ENCODE results near the gene SLC29A1.

The SLC29A1 gene

DNA sequence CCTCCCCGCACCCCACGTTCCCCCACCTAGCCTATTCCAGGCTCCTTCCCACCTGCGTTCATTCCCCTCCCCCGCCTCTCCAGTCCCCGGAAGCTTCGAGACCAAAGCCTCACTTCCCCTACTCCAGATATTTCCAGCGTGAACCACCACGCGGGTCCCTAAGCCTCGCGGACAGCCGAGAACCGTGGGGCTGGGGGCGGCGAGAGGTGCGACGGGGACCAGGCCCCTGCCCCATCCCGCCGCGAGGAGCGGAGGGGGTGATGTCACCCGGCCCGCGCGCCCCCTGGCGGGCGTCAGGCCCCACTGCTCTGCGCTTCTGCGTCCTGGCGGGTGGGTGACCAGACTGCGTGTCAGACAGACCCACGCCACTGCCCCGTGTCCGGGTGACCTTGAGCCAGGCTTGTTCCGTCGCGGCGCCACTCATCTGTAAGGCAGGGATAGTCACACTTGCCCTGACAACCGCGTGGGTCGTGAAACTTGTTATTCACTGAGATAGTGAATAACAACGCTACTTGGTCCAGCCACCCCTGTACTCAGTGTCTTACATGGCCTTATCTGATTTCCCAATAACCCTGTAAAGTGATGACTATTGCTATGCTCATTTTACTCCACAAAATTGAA is 14.5 kb downstream of the SLC29A1 start:
- DNase-seq, result peak; percentile 61

DNA sequence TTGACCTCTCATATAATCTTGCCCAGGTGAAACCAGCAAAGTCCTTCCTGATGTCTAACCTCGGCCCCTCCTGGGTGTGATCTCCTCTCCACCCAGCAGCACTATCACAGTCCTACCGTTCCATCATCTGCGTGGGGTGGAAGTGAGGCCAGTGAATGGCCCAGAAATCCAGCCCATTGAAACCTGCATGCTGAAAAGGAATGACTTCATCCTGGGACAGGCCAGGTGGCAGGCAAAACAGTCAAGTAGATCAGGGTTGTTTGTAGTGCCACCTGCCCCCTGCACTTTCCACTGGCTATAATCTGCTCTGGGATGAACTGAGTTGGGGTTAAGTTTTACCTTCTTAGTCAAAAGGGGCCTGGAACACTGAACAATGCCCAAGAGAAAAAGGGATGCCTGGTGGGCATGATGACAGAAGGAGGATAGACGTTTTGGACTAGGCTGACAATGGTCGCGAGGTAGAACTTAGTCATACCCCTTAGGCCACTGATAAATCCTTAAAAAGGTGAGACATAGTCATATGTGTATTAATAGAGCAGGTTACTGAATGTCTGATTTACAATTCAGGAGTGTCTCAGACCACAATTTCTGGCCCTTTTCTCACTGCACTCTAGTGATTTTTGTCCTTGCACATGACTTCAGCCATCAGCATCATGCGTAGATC is 15.4 kb downstream of the SLC29A1 start:
- DNase-seq, result no peak

- no peak for DNase-seq
These were observed 19.9 kb downstream of the SLC29A1 start for GRCh38 chr6:44243345-44243744.

GRCh38 chr6:44245391-44245911 is 22.1 kb downstream of the SLC29A1 start:
- DNase-seq, result no peak

DNA sequence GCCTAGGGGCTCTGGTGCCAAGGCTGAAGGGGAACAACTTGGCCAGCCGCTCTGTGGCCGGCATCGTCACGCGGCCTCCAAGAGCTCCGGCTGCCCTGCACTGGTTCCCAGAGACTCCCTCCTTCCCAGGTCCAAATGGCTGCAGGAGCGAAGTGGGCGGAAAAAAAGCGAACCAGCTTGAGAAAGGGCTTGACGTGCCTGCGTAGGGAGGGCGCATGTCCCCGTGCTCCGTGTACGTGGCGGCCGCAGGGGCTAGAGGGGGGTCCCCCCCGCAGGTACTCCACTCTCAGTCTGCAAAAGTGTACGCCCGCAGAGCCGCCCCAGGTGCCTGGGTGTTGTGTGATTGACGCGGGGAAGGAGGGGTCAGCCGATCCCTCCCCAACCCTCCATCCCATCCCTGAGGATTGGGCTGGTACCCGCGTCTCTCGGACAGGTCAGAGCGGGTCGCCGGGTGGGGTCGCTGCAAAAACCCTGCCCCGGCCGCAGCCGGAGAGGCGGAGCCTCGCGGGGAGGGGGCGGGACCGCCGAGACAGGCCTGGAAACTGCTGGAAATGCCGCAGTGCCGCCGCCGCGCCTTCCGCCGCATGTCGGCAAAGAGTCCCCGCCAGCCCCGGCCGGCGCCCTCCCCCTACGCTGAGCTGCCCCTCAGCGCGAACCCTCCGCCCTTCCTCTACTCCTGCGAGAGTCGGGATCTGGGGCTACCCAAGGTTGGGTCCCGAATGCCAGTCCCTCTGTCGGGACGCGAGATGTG is 22.7 kb downstream of the SLC29A1 start:
- peak; percentile 80 for DNase-seq

GRCh38 chr6:44246663-44247337 is 23.4 kb downstream of the SLC29A1 start, which contains the start of gene HSP90AB1:
HSP90AB1 (plus strand) TSS chr6:44247101; CDS start chr6:44248630, 1,529 bp downstream.
- peak; percentile 96 for DNase-seq

- DNase-seq, result peak; percentile 41
These were observed 24.2 kb downstream of the SLC29A1 start for GRCh38 chr6:44247338-44248302.

DNA sequence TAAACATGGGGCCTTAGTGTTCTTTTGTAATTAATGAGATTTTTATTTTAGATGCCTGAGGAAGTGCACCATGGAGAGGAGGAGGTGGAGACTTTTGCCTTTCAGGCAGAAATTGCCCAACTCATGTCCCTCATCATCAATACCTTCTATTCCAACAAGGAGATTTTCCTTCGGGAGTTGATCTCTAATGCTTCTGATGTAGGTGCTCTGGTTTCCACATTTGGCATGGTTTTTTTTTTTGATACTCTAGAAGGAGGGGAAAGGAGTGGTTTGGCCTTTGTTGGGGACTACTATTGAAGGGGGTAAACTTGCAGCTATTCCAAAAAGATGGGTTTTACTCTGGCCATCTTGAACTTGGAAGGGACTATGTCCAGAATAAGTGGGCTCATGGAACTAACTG is 25.2 kb downstream of the SLC29A1 start:
- DNase-seq, result no peak

DNA sequence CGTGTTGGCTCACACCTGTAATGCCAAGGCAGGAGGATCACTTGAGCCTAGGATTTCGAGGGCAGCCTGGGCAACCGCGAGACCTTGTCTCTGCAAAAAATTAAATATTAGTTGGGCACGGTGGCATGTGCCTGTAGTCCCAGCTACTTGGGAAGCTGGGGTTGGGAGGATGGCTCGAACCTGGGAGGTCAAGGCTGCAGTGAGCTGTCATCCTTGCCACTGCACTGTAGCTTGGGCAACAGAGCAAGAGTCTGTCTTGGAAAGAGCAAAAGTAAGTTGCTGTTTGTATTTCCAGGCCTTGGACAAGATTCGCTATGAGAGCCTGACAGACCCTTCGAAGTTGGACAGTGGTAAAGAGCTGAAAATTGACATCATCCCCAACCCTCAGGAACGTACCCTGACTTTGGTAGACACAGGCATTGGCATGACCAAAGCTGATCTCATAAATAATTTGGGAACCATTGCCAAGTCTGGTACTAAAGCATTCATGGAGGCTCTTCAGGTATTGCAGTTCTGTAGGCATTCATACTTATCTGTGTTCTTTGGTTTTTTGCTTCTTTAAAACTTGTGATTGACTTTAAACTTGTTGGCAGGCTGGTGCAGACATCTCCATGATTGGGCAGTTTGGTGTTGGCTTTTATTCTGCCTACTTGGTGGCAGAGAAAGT is 25.8 kb downstream of the SLC29A1 start:
- no peak for DNase-seq

DNA sequence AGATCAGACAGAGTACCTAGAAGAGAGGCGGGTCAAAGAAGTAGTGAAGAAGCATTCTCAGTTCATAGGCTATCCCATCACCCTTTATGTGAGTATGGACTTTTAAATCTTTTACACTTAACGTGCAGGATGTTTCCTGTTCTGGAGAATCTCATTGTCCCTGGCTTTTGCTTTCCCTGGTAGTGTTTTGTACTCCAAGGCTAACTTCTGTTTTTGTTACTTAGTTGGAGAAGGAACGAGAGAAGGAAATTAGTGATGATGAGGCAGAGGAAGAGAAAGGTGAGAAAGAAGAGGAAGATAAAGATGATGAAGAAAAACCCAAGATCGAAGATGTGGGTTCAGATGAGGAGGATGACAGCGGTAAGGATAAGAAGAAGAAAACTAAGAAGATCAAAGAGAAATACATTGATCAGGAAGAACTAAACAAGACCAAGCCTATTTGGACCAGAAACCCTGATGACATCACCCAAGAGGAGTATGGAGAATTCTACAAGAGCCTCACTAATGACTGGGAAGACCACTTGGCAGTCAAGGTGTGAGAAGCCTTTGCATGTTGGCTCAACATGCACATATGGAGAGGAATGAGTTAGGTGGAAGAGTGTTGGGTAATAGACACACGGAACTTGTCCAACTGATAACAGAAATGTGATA is 26.8 kb downstream of the SLC29A1 start:
- no peak for DNase-seq

- DNase-seq, result no peak
These were observed 27.3 kb downstream of the SLC29A1 start for GRCh38 chr6:44250718-44251123.

DNA sequence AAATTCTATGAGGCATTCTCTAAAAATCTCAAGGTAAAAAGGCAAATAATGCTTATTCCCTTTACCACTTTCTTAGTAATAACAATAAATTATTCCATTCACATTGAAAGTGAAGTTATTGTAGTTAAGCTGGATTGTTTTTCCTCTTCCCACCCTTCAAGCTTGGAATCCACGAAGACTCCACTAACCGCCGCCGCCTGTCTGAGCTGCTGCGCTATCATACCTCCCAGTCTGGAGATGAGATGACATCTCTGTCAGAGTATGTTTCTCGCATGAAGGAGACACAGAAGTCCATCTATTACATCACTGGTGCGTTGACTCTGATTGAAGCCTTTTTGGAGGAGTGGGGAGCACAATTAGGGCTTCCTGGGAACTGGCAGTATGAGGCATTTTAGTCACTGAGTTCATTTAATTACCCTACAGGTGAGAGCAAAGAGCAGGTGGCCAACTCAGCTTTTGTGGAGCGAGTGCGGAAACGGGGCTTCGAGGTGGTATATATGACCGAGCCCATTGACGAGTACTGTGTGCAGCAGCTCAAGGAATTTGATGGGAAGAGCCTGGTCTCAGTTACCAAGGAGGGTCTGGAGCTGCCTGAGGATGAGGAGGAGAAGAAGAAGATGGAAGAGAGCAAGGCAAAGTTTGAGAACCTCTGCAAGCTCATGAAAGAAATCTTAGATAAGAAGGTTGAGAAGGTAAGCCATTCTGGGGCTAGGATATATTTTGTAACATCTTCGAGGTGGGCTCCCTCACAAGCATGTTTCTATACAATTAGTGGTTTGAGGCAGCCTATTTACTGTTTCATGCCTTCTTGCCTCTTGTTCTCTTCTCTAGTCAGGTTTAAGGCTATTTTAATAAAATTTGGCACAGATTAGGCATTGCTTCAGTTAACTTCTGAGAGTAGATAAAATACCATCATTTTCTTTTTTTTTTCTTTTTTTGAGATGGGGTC is 28.5 kb downstream of the SLC29A1 start:
- no peak for DNase-seq

DNA sequence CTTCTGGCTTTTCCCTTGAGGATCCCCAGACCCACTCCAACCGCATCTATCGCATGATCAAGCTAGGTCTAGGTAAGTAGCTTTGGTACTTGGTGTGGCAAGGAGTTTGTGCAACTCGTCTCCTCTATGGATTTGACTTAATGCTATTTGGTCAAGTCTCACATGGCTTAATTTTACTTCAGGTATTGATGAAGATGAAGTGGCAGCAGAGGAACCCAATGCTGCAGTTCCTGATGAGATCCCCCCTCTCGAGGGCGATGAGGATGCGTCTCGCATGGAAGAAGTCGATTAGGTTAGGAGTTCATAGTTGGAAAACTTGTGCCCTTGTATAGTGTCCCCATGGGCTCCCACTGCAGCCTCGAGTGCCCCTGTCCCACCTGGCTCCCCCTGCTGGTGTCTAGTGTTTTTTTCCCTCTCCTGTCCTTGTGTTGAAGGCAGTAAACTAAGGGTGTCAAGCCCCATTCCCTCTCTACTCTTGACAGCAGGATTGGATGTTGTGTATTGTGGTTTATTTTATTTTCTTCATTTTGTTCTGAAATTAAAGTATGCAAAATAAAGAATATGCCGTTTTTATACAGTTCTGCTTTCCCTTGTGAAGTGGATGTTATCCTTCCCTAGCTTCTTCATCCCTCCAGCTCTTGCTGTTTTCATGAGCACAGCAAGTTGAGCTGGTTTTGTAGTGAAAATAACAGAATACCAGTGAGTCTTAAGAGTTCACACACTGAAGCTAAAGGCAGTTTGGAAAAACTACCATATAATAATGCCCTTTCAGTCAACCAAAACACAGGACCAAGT is 30.1 kb downstream of the SLC29A1 start:
- DNase-seq, result peak; percentile 25

GRCh38 chr6:44254191-44255104 is 31.1 kb downstream of the SLC29A1 start:
- DNase-seq, result no peak

GRCh38 chr6:44255105-44255808 is 31.9 kb downstream of the SLC29A1 start:
- DNase-seq, result no peak

DNA sequence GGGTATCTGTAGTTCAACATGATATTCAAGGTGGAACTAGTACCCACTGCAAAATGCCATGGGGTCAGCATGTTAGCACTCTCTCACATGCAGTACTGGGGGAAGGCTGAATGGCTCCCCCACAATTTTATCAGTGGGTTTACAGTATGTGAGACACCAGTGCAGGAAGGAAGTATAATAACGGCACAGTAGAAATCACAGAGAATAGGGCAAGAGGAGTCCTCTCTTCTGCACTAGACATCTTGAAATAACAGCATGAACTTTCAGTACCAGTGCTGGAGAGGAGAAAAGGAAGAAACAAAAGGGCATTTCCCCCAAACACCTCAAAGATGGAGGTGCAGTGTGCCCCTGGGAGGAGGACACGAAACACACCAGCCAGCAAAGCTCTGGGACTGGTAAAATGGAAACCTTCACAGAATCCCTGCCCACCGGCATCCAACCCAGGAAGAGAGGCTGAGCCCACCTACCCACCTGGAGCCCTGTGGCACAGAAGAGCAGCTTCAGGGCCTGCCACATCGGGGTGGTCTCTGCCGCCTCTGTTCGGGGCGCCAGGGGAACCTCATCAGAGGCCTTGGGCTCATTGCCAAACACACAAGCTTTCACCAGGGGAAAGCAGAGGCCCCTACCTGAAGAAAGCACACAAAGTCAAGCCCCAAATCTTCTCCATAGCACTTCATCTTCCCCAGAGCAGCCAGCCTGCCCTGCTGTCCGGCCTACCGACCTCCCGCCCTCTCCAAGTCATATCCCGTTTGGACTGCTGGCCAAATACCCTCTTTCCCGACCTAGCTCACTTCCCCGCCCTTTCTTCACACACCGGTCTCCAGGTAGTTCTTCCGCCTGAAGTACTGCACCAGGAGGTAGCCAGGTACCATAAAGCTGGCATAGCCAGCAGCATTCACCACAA is 32.7 kb downstream of the SLC29A1 start:
- peak; percentile 39 for DNase-seq

Measured in NCI-H1105 treated with DMSO at 0.1 percent for 48 hours (cell line).